Uterus (tissue), 4 donors: ENCODE measurements around the gene MOB3A. TPM values are rescaled to one million over a fixed set of nuclear protein-coding genes. Genes with fewer than 3 reads are reported as not detected.

Source experiments
- DNase-seq, 2 donors: peaks; one replicate each; pipeline ENCODE4 v3.0.0-alpha.2; 2019 to 2020
- H3K27ac ChIP-seq, 2 donors: fragments of 200-600 bp; sonication (generic); 1 replicate in 1 of 2; 2 replicates in 1 of 2; pipeline ENCODE4 v1.5.1; 2016 to 2018
- H3K27me3 ChIP-seq, 2 donors: fragments of 200-600 bp; sonication (generic); one replicate each; pipeline ENCODE4 v1.5.1; 2018 to 2019; ENCODE audit warnings: control low read depth in 1 of 2
- H3K36me3 ChIP-seq, 2 donors: fragments of 200-600 bp; sonication (generic); one replicate each; pipeline ENCODE4 v1.5.1; 2019; ENCODE audit warnings: control low read depth in 1 of 2
- H3K4me1 ChIP-seq, 2 donors: fragments of 200-600 bp; sonication (generic); one replicate each; pipeline ENCODE4 v1.5.1; 2018 to 2019; ENCODE audit warnings: control low read depth in 1 of 2
- H3K4me3 ChIP-seq, 2 donors: fragments of 200-600 bp; sonication (generic); 1 replicate in 1 of 2; 2 replicates in 1 of 2; pipeline ENCODE4 v1.5.1; 2018 to 2019; ENCODE audit warnings: mild to moderate bottlenecking in 1 of 2
- H3K9me3 ChIP-seq, 2 donors: fragments of 200-600 bp; sonication (generic); one replicate each; pipeline ENCODE4 v1.5.1; 2019; ENCODE audit warnings: control low read depth in 1 of 2
- CTCF ChIP-seq, 4 experiments: fragments of 200-600 bp in 2 of 4; fragments of 450-650 bp in 2 of 4; sonication (generic) in 2 of 4; IDR thresholded peaks; one replicate each; pipeline ENCODE4 v1.5.1; 2016 to 2019; ENCODE audit warnings: antibody characterized with exemption in 4 of 4, mild to moderate bottlenecking in 2 of 4, moderate library complexity in 1 of 4
- POLR2A ChIP-seq, 2 donors: fragments of 450-650 bp; IDR thresholded peaks; one replicate each; pipeline ENCODE4 v1.6.1; 2016; ENCODE audit warnings: antibody characterized with exemption in 2 of 2, mild to moderate bottlenecking in 1 of 2, moderate library complexity in 1 of 2
- intact Hi-C: fragments of 100-400 bp; cut with DNase I; formaldehyde crosslinking; loops from one replicate; pipeline ENCODE4 v1.15.1; 2023; ENCODE audit warnings: low total_unique reads
- total RNA-seq, 4 donors: library from RNA; depleted of rRNA in 3 of 4; stranded (reverse); fragments of >200 nt in 3 of 4; gene quantifications; one replicate each; pipeline versions ENCODE4 v1.1.0 to v1.2.4, GENCODE V29; 2014 to 2023
- donor health status: DM: yes; HTN: yes; CAD: no.

The MOB3A gene
- total RNA-seq, 4 donors from 2014 or later: 10.2 to 81.4 (median 20.7) TPM

- H3K9me3 ChIP-seq: no peaks in the 10 kb centered on the region
- no peaks in the 10 kb centered on the region for H3K27me3 ChIP-seq
- no peak for DNase-seq
- no peaks in the 10 kb centered on the region for H3K4me1 ChIP-seq
- TF ChIP-seq CTCF (IDR thresholded peaks at IDR 0.05): no peak
- TF ChIP-seq POLR2A (IDR thresholded peaks at IDR 0.05): no peak
- no peak overlapping the region for H3K27ac ChIP-seq
- no peaks in the 10 kb centered on the region for H3K36me3 ChIP-seq
- no peak overlapping the region for H3K4me3 ChIP-seq
- intact Hi-C loops: no loop called here
These were observed 18.7 kb upstream of the MOB3A start for GRCh38 chr19:2114821-2115220.

- intact Hi-C loops: no loop called here
- H3K4me3 ChIP-seq: no peak overlapping the region
These were observed 18.1 kb upstream of the MOB3A start for GRCh38 chr19:2114218-2114617.

GRCh38 chr19:2113439-2114211 lies 17.5 kb upstream of the MOB3A start:
- TF ChIP-seq POLR2A (IDR thresholded peaks at IDR 0.05): no peak
- no peak for TF ChIP-seq CTCF (IDR thresholded peaks at IDR 0.05)
- no peak for DNase-seq
- no peak overlapping the region for H3K4me3 ChIP-seq
- H3K27me3 ChIP-seq: no peaks in the 10 kb centered on the region
- no peak overlapping the region for H3K27ac ChIP-seq
- no peaks in the 10 kb centered on the region for H3K36me3 ChIP-seq
- intact Hi-C loops: no loop called here
- no peaks in the 10 kb centered on the region for H3K4me1 ChIP-seq
- H3K9me3 ChIP-seq: no peaks in the 10 kb centered on the region

More at GRCh38 chr19:2114218-2114617, 18.1 kb upstream of the MOB3A start:
- TF ChIP-seq CTCF (IDR thresholded peaks at IDR 0.05) (no peak), POLR2A (IDR thresholded peaks at IDR 0.05) (no peak)
- H3K9me3 ChIP-seq: no peaks in the 10 kb centered on the region
- H3K4me1 ChIP-seq: no peaks in the 10 kb centered on the region
- no peak for DNase-seq
- no peaks in the 10 kb centered on the region for H3K36me3 ChIP-seq
- no peaks in the 10 kb centered on the region for H3K27me3 ChIP-seq
- no peak overlapping the region for H3K27ac ChIP-seq

GRCh38 chr19:2112516-2113320 lies 16.6 kb upstream of the MOB3A start:
- H3K27me3 ChIP-seq: no peaks in the 10 kb centered on the region
- TF ChIP-seq CTCF (IDR thresholded peaks at IDR 0.05) (no peak), POLR2A (IDR thresholded peaks at IDR 0.05) (no peak)
- H3K9me3 ChIP-seq: no peaks in the 10 kb centered on the region
- DNase-seq: no peak
- H3K4me3 ChIP-seq: no peak overlapping the region
- no peaks in the 10 kb centered on the region for H3K36me3 ChIP-seq
- no peaks in the 10 kb centered on the region for H3K4me1 ChIP-seq
- intact Hi-C loops: no loop called here
- no peak overlapping the region for H3K27ac ChIP-seq

DNA sequence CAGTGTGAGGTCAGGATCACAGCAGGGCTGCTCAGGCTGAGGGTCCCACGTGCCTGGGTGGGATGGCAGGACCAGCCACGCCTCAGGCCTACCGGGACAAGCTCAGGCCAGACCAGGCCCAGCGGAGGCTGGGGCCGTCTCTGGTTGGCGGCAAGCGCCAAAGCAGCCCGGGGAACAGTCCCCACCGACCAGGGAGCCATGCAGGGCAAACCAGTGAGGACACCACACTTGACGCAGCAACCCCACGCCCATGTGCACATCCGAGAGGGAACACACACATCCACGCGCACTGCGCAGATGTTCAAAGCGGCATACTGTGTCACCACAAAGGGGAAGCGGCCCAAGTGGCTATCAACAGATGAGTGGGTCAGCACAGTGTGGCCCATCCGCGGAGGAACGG lies 15.8 kb upstream of the MOB3A start:
- no peak for DNase-seq
- H3K27ac ChIP-seq: no peak overlapping the region
- no peak overlapping the region for H3K4me3 ChIP-seq
- intact Hi-C loops: no loop called here
- H3K9me3 ChIP-seq: no peaks in the 10 kb centered on the region
- no peaks in the 10 kb centered on the region for H3K27me3 ChIP-seq
- no peaks in the 10 kb centered on the region for H3K36me3 ChIP-seq
- no peaks in the 10 kb centered on the region for H3K4me1 ChIP-seq
- TF ChIP-seq POLR2A (IDR thresholded peaks at IDR 0.05): no peak
- no peak for TF ChIP-seq CTCF (IDR thresholded peaks at IDR 0.05)
